Neural cell (in vitro differentiated cells): ENCODE data around the gene PEX11A. TPM values are rescaled to one million over a fixed set of nuclear protein-coding genes. Genes with fewer than 3 reads are reported as not detected.

Source experiments
- H2AFZ ChIP-seq: fragments of 200-600, 300-800 bp; sonication (generic), shearing (Covaris generic); 2 replicates; pipeline ENCODE4 v1.6.0; 2014; ENCODE audit warnings: low read depth, mild to moderate bottlenecking, antibody characterized with exemption, low read length, moderate library complexity
- H3F3A ChIP-seq: fragments of 200-600 bp; shearing (Covaris generic); 2 replicates; pipeline ENCODE4 v1.6.1; 2016; ENCODE audit warnings: mild to moderate bottlenecking, moderate library complexity, mixed read lengths, antibody characterized with exemption, low read length; ENCODE audit not compliant: insufficient read depth, poor library complexity, severe bottlenecking
- H3K27ac ChIP-seq: fragments of 200-600, 300-800 bp; sonication (generic), shearing (Covaris generic); 2 replicates; pipeline ENCODE4 v1.5.1; 2014; ENCODE audit warnings: mild to moderate bottlenecking, low read length, moderate library complexity
- H3K27me3 ChIP-seq: fragments of 300-800, 200-600 bp; sonication (generic), shearing (Covaris generic); 2 replicates; pipeline ENCODE4 v1.6.0; 2014; ENCODE audit warnings: mild to moderate bottlenecking, low read depth, low read length, moderate library complexity; ENCODE audit not compliant: insufficient read depth
- H3K36me3 ChIP-seq: fragments of 300-800, 200-600 bp; sonication (generic), shearing (Covaris generic); 2 replicates; pipeline ENCODE4 v1.5.1; 2014; ENCODE audit warnings: mild to moderate bottlenecking, antibody characterized with exemption, low read length, moderate library complexity; ENCODE audit not compliant: insufficient read depth
- H3K4me2 ChIP-seq: fragments of 300-800, 200-600 bp; sonication (generic), shearing (Covaris generic); 2 replicates; pipeline ENCODE4 v1.6.0; 2014; ENCODE audit warnings: mild to moderate bottlenecking, low read length
- H3K4me3 ChIP-seq: fragments of 300-800, 200-600 bp; sonication (generic), shearing (Covaris generic); 2 replicates; pipeline ENCODE4 v1.5.1; 2014; ENCODE audit warnings: mild to moderate bottlenecking, low read length, moderate library complexity
- H3K79me2 ChIP-seq: fragments of 200-600 bp; shearing (Covaris generic); replicated peaks from 2 replicates; pipeline ENCODE4 v1.6.0; 2014; ENCODE audit warnings: mild to moderate bottlenecking, low read length, moderate library complexity; ENCODE audit not compliant: insufficient read depth
- H3K9ac ChIP-seq: fragments of 300-800, 200-600 bp; sonication (generic), shearing (Covaris generic); 2 replicates; pipeline ENCODE4 v1.6.1; 2016; ENCODE audit warnings: mild to moderate bottlenecking, low read length, mixed read lengths
- H3K9me2 ChIP-seq: fragments of 200-600 bp; shearing (Covaris generic); 2 replicates; pipeline ENCODE4 v1.6.1; 2016; ENCODE audit warnings: mild to moderate bottlenecking, low read length, mixed read lengths; ENCODE audit not compliant: insufficient read depth
- H3K9me3 ChIP-seq: fragments of 200-600, 300-800 bp; sonication (generic), shearing (Covaris generic); 2 replicates; pipeline ENCODE4 v1.6.1; 2016; ENCODE audit warnings: mild to moderate bottlenecking, mixed run types, low read length, moderate library complexity, mixed read lengths
- H4K20me1 ChIP-seq: fragments of 200-600 bp; shearing (Covaris generic); 2 replicates; pipeline ENCODE4 v1.6.1; 2016; ENCODE audit warnings: mild to moderate bottlenecking, mixed run types; ENCODE audit not compliant: insufficient read depth
- EP300 ChIP-seq: fragments of 450-650 bp; conservative IDR thresholded peaks from 2 replicates; pipeline ENCODE4 v1.6.1; 2014; ENCODE audit warnings: antibody characterized with exemption, mild to moderate bottlenecking, moderate library complexity; ENCODE audit not compliant: poor library complexity, severe bottlenecking
- EZH2 ChIP-seq: fragments of 200-600, 300-800 bp; shearing (Covaris generic), sonication (generic); IDR thresholded peaks from 2 replicates; pipeline ENCODE4 v1.6.1; 2014; ENCODE audit warnings: antibody characterized with exemption, low read length, borderline replicate concordance, mild to moderate bottlenecking; ENCODE audit not compliant: insufficient read depth, poor library complexity, severe bottlenecking
- MXI1 ChIP-seq: fragments of 450-650 bp; conservative IDR thresholded peaks from 2 replicates; pipeline ENCODE4 v1.6.1; 2014; ENCODE audit warnings: antibody characterized with exemption, mild to moderate bottlenecking; ENCODE audit not compliant: poor library complexity, severe bottlenecking
- POLR2AphosphoS5 ChIP-seq: IDR thresholded peaks from 2 replicates; pipeline ENCODE4 v1.6.1; 2012
- RAD21 ChIP-seq: fragments of 450-650 bp; conservative IDR thresholded peaks from 2 replicates; pipeline ENCODE4 v1.6.1; 2014; ENCODE audit warnings: antibody characterized with exemption, mild to moderate bottlenecking, moderate library complexity
- SMC3 ChIP-seq: fragments of 450-650 bp; conservative IDR thresholded peaks from 2 replicates; pipeline ENCODE4 v1.6.1; 2014; ENCODE audit warnings: antibody characterized with exemption, mild to moderate bottlenecking, moderate library complexity; ENCODE audit not compliant: poor library complexity
- TAF1 ChIP-seq: IDR thresholded peaks from 2 replicates; pipeline ENCODE4 v1.6.1; 2012; ENCODE audit warnings: low read depth
- polyA plus RNA-seq: library from polyadenylated mRNA; depleted of rRNA; stranded (reverse); fragments of >200 nt; gene quantifications from 2 replicates; pipeline ENCODE4 v1.2.3, GENCODE V29; 2014
- TF ChIP-seq, protein P1 (sequence below): fragments of 450-650 bp; IDR thresholded peaks from 2 replicates; pipeline ENCODE4 v1.5.1; 2014; ENCODE audit warnings: antibody characterized with exemption, mild to moderate bottlenecking, moderate library complexity; ENCODE audit not compliant: poor library complexity, severe bottlenecking
- TF ChIP-seq, protein P2 (sequence below): IDR thresholded peaks from 2 replicates; pipeline ENCODE4 v1.6.1; 2012; ENCODE audit warnings: borderline replicate concordance

The PEX11A gene
- polyA plus RNA-seq, 1 donor from 2014 or later, result 13.6 TPM

DNA sequence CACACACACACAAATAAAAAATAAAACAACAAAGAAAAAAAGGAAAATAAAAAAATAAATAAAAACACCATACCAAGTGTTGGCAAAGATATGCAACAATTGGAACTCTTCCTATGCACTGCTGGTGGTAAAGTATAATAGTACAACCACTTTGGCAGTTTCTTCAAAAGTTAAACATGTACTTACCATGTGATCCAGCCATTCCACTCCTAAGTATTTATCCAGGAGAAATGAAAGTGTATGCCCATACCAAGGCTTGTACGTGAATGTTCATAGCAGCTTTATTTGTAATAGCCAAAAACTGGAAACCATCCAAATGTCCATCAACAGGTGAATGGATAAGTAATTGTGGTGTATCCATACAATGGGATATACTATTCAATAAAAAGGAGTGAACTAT lies 17.0 kb upstream of the PEX11A start:
- no peaks in the 10 kb centered on the region for H3K36me3 ChIP-seq
- H3K4me3 ChIP-seq, result no peak overlapping the region
- no peaks in the 10 kb centered on the region for H3K79me2 ChIP-seq
- H3K27ac ChIP-seq, result no peak overlapping the region
- no peak overlapping the region for H3K4me2 ChIP-seq
- H3K9me3 ChIP-seq, result no peaks in the 10 kb centered on the region
- no peak overlapping the region for H3K9ac ChIP-seq
- H3K27me3 ChIP-seq, result no peaks in the 10 kb centered on the region
- H4K20me1 ChIP-seq, result no peaks in the 10 kb centered on the region
- H3K9me2 ChIP-seq, result no peaks in the 10 kb centered on the region
- TF ChIP-seq POLR2AphosphoS5 (no peak), MXI1 (no peak), EZH2 (no peak), SMC3 (no peak), EP300 (no peak), TAF1 (no peak)
- TF ChIP-seq, protein P1, sequence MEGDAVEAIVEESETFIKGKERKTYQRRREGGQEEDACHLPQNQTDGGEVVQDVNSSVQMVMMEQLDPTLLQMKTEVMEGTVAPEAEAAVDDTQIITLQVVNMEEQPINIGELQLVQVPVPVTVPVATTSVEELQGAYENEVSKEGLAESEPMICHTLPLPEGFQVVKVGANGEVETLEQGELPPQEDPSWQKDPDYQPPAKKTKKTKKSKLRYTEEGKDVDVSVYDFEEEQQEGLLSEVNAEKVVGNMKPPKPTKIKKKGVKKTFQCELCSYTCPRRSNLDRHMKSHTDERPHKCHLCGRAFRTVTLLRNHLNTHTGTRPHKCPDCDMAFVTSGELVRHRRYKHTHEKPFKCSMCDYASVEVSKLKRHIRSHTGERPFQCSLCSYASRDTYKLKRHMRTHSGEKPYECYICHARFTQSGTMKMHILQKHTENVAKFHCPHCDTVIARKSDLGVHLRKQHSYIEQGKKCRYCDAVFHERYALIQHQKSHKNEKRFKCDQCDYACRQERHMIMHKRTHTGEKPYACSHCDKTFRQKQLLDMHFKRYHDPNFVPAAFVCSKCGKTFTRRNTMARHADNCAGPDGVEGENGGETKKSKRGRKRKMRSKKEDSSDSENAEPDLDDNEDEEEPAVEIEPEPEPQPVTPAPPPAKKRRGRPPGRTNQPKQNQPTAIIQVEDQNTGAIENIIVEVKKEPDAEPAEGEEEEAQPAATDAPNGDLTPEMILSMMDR, result no peak
- no peak overlapping the region for H2AFZ ChIP-seq
- H3F3A ChIP-seq, result no peaks in the 10 kb centered on the region

DNA sequence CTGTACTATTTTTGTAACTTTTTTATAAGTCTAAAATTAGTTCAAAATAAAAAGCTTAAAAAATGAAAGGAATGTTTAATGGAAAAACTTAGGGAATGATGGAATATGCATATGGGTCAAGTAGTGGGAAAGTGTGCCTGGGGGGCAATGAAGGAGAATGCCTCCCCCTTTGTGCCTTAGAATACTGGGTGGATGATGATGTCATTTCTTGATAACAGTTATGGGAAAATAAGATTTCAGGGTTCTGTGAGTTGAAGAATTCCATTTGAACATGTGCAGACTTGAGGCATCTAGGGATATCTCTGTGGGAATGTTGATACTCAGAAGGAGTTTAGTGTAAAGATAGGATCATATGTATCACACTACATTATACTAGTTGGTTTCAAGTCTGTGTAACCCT lies 13.9 kb upstream of the PEX11A start:
- Histone ChIP-seq H4K20me1 (no peaks in the 10 kb centered on the region), H3K4me3 (no peak overlapping the region), H3K79me2 (no peaks in the 10 kb centered on the region), H3K9me2 (no peaks in the 10 kb centered on the region), H3K36me3 (no peaks in the 10 kb centered on the region), H3F3A (no peaks in the 10 kb centered on the region), H2AFZ (no peak overlapping the region), H3K4me2 (no peak overlapping the region), H3K9ac (no peak overlapping the region), H3K27ac (no peak overlapping the region), H3K27me3 (no peaks in the 10 kb centered on the region), H3K9me3 (no peaks in the 10 kb centered on the region)
- no peak for TF ChIP-seq EZH2
- TF ChIP-seq, protein P1, result no peak
- TF ChIP-seq, protein P2, sequence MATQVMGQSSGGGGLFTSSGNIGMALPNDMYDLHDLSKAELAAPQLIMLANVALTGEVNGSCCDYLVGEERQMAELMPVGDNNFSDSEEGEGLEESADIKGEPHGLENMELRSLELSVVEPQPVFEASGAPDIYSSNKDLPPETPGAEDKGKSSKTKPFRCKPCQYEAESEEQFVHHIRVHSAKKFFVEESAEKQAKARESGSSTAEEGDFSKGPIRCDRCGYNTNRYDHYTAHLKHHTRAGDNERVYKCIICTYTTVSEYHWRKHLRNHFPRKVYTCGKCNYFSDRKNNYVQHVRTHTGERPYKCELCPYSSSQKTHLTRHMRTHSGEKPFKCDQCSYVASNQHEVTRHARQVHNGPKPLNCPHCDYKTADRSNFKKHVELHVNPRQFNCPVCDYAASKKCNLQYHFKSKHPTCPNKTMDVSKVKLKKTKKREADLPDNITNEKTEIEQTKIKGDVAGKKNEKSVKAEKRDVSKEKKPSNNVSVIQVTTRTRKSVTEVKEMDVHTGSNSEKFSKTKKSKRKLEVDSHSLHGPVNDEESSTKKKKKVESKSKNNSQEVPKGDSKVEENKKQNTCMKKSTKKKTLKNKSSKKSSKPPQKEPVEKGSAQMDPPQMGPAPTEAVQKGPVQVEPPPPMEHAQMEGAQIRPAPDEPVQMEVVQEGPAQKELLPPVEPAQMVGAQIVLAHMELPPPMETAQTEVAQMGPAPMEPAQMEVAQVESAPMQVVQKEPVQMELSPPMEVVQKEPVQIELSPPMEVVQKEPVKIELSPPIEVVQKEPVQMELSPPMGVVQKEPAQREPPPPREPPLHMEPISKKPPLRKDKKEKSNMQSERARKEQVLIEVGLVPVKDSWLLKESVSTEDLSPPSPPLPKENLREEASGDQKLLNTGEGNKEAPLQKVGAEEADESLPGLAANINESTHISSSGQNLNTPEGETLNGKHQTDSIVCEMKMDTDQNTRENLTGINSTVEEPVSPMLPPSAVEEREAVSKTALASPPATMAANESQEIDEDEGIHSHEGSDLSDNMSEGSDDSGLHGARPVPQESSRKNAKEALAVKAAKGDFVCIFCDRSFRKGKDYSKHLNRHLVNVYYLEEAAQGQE, result no peak
- TF ChIP-seq SMC3, result no peak
- no peak for TF ChIP-seq EP300
- TF ChIP-seq RAD21, result no peak
- TF ChIP-seq TAF1, result no peak
- no peak for TF ChIP-seq MXI1
- no peak for TF ChIP-seq POLR2AphosphoS5
